ENCODE measurements around the gene ARAP1. TPM values are rescaled to one million over a fixed set of nuclear protein-coding genes. Genes with fewer than 3 reads are reported as not detected.
A peak's percentile ranks its signal among the peaks of the same experiment; 100 is the strongest.

ARAP1 gene
- total RNA-seq, 1 experiment from 2014 or later: 17.7 TPM

- no peak for DNase-seq (ENCODE audit: low spot score)
These were observed 66.4 kb downstream of the ARAP1 start for GRCh38 chr11:72685560-72686480.

- peak; percentile 56 for DNase-seq (ENCODE audit: low spot score)
These were observed 67.8 kb downstream of the ARAP1 start for GRCh38 chr11:72684236-72684912.

GRCh38 chr11:72683782-72684200 lies 68.4 kb downstream of the ARAP1 start:
- DNase-seq (ENCODE audit: low spot score): peak; percentile 24

GRCh38 chr11:72682858-72683243 lies 69.4 kb downstream of the ARAP1 start:
- no peak for DNase-seq (ENCODE audit: low spot score)

GRCh38 chr11:72682238-72682857 lies 69.9 kb downstream of the ARAP1 start:
- DNase-seq (ENCODE audit: low spot score): no peak

- no peak for DNase-seq (ENCODE audit: low spot score)
These were observed 70.7 kb downstream of the ARAP1 start for GRCh38 chr11:72681226-72682153.

GRCh38 chr11:72680624-72681158 lies 71.5 kb downstream of the ARAP1 start:
- DNase-seq (ENCODE audit: low spot score): no peak

- DNase-seq (ENCODE audit: low spot score): no peak
These were observed 72.3 kb downstream of the ARAP1 start for GRCh38 chr11:72679869-72680268.

GRCh38 chr11:72678524-72678923 lies 73.7 kb downstream of the ARAP1 start:
- DNase-seq (ENCODE audit: low spot score): no peak

GRCh38 chr11:72676861-72677341 lies 75.3 kb downstream of the ARAP1 start:
- DNase-seq (ENCODE audit: low spot score): no peak

GRCh38 chr11:72675221-72675620 lies 77.0 kb downstream of the ARAP1 start:
- no peak for DNase-seq (ENCODE audit: low spot score)

- DNase-seq (ENCODE audit: low spot score): no peak
These were observed 78.0 kb downstream of the ARAP1 start, which contains the start of gene PDE2A for GRCh38 chr11:72673943-72674828. PDE2A (minus strand) TSS chr11:72674422; CDS start chr11:72674207, 215 bp downstream.

- no peak for DNase-seq (ENCODE audit: low spot score)
These were observed 78.8 kb downstream of the ARAP1 start for GRCh38 chr11:72673284-72673942.

GRCh38 chr11:72672597-72673238 lies 79.5 kb downstream of the ARAP1 start:
- no peak for DNase-seq (ENCODE audit: low spot score)

GRCh38 chr11:72671152-72672099 lies 80.8 kb downstream of the ARAP1 start:
- DNase-seq (ENCODE audit: low spot score): no peak

GRCh38 chr11:72670041-72670440 lies 82.2 kb downstream of the ARAP1 start:
- no peak for DNase-seq (ENCODE audit: low spot score)

GRCh38 chr11:72669527-72669926 lies 82.7 kb downstream of the ARAP1 start:
- no peak for DNase-seq (ENCODE audit: low spot score)

Measured in H4 (cell line).